A549 (cell line): ENCODE data around the gene CRYZ. TPM values are rescaled to one million over a fixed set of nuclear protein-coding genes. Genes with fewer than 3 reads are reported as not detected.
"Not testable (repeated sequence)": the region's sequence is repeated elsewhere in the genome, so short reads cannot be mapped to it uniquely, and the experiment has no call there.

Experiments used
- ATAC-seq, 2 experiments: fragments of 200-7000 bp in 1 of 2; fragments of >200 bp in 1 of 2; cut with Nextera tagmentation in 1 of 2; cut with Tn5 transposase in 1 of 2; 3 replicates each; pipeline versions ENCODE4 v1.8.0 to v1.9.1; 2018 to 2020; ENCODE audit warnings: mild to moderate bottlenecking in 1 of 2, moderate library complexity in 1 of 2
- CTCF ChIA-PET: fragments of 300-600 bp; sonication (Branson Sonifier 250); formaldehyde crosslinking; extraction: SDS; loops from one replicate; lab custom pipeline; 2021; ENCODE audit warnings: antibody characterized with exemption, inconsistent platforms; lab: Yijun Ruan, JAX
- POLR2A ChIA-PET: fragments of 350-600 bp; formaldehyde crosslinking; extraction: SDS; loops from one replicate; lab custom pipeline; 2021; ENCODE audit warnings: antibody characterized with exemption, inconsistent platforms; lab: Yijun Ruan, JAX
- DNase-seq, 2 experiments: peaks; one replicate each; pipeline versions ENCODE4 v3.0.0 to v3.0.0-alpha.2; 2011 to 2016; ENCODE audit warnings: low read depth in 1 of 2, low spot score in 1 of 2
- FAIRE-seq: peaks from 2 replicates; lab custom pipeline; 2011; peaks lifted over from hg19 to GRCh38; lab: Jason Lieb, UNC
- H3K27ac ChIP-seq, 2 experiments: fragments of >200 bp; sonication (Bioruptor Twin); formaldehyde crosslinking; 3 replicates each; pipeline ENCODE4 v1.5.1; 2016 to 2017
- H3K4me1 ChIP-seq: fragments of >200 bp; sonication (Bioruptor Twin); formaldehyde crosslinking; 3 replicates; pipeline ENCODE4 v1.6.1; 2016
- H3K4me2 ChIP-seq: fragments of >200 bp; sonication (Bioruptor Twin); formaldehyde crosslinking; 3 replicates; pipeline ENCODE4 v1.6.1; 2016
- H3K4me3 ChIP-seq: fragments of >200 bp; sonication (Bioruptor Twin); formaldehyde crosslinking; 3 replicates; pipeline ENCODE4 v1.5.1; 2016
- H3K9me3 ChIP-seq: fragments of >200 bp; sonication (Bioruptor Twin); formaldehyde crosslinking; 3 replicates; pipeline ENCODE4 v1.6.1; 2016
- CEBPB ChIP-seq, 2 experiments: fragments of >200 bp in 1 of 2; sonication (Bioruptor Twin) in 1 of 2; formaldehyde crosslinking in 1 of 2; IDR thresholded peaks; 2 replicates each; pipeline ENCODE4 v1.6.1; 2012 to 2016
- CHD4 ChIP-seq: fragments of 200-600 bp; sonication (generic); IDR thresholded peaks from 2 replicates; pipeline ENCODE4 v1.6.1; 2016; ENCODE audit warnings: antibody characterized with exemption, mild to moderate bottlenecking, borderline replicate concordance
- CTCF ChIP-seq: fragments of >200 bp; sonication (Bioruptor Twin); formaldehyde crosslinking; IDR thresholded peaks from 3 replicates; pipeline ENCODE4 v1.5.1; 2016
- EHMT2 ChIP-seq: fragments of 200-600 bp; sonication (generic); IDR thresholded peaks from 2 replicates; pipeline ENCODE4 v1.6.1; 2016; ENCODE audit warnings: antibody characterized with exemption, low read depth, mild to moderate bottlenecking, moderate library complexity
- EP300 ChIP-seq, 2 experiments: fragments of >200 bp; sonication (Bioruptor Twin); formaldehyde crosslinking; IDR thresholded peaks; 2 replicates in 1 of 2; 3 replicates in 1 of 2; pipeline ENCODE4 v1.6.1; 2016 to 2017
- FOSL2 ChIP-seq, 2 experiments: fragments of 450-650 bp in 1 of 2; fragments of >200 bp in 1 of 2; sonication (Bioruptor Twin) in 1 of 2; formaldehyde crosslinking; IDR thresholded peaks; 2 replicates each; pipeline versions ENCODE4 v1.5.0 to v1.6.1; 2016 to 2020; ENCODE audit warnings: mild to moderate bottlenecking in 1 of 2, moderate library complexity in 1 of 2
- HDAC2 ChIP-seq: fragments of 200-600 bp; sonication (generic); IDR thresholded peaks from 2 replicates; pipeline ENCODE4 v1.6.1; 2016
- HEYL ChIP-seq: fragments of 250-450 bp; sonication (Bioruptor Pico); IDR thresholded peaks from 2 replicates; pipeline ENCODE4 v1.8.0; 2021; ENCODE audit warnings: mild to moderate bottlenecking, moderate library complexity
- HMGXB4 ChIP-seq: fragments of 250-450 bp; sonication (Bioruptor Pico); IDR thresholded peaks from 2 replicates; pipeline ENCODE4 v1.5.0; 2021; ENCODE audit warnings: mild to moderate bottlenecking, moderate library complexity, borderline replicate concordance
- JUN ChIP-seq, 2 experiments: fragments of >200 bp; sonication (Bioruptor Twin); formaldehyde crosslinking; IDR thresholded peaks; 2 replicates in 1 of 2; 3 replicates in 1 of 2; pipeline ENCODE4 v1.6.1; 2016 to 2017
- JUNB ChIP-seq: fragments of >200 bp; sonication (Bioruptor Twin); formaldehyde crosslinking; IDR thresholded peaks from 2 replicates; pipeline ENCODE4 v1.6.1; 2016
- KDM1A ChIP-seq: fragments of 200-600 bp; sonication (generic); IDR thresholded peaks from 2 replicates; pipeline ENCODE4 v1.6.1; 2016; ENCODE audit warnings: low read depth, mild to moderate bottlenecking
- MAZ ChIP-seq: fragments of 150-350 bp; IDR thresholded peaks from 2 replicates; pipeline ENCODE4 v1.6.1; 2014; ENCODE audit warnings: antibody characterized with exemption, low read depth, low read length, borderline replicate concordance
- MYC ChIP-seq: IDR thresholded peaks from 2 replicates; pipeline ENCODE4 v1.6.1; 2012; ENCODE audit warnings: mild to moderate bottlenecking, inconsistent platforms, low read length, improper control_type of control experiment, borderline replicate concordance
- NFE2L2 ChIP-seq: fragments of 150-350 bp; conservative IDR thresholded peaks from 2 replicates; pipeline ENCODE4 v1.6.1; 2014; ENCODE audit warnings: low read length
- POLR2A ChIP-seq: IDR thresholded peaks from 2 replicates; pipeline ENCODE4 v1.6.1; 2012; ENCODE audit warnings: mild to moderate bottlenecking, low read length
- POLR2AphosphoS2 ChIP-seq: conservative IDR thresholded peaks from 2 replicates; pipeline ENCODE4 v1.6.1; 2012; ENCODE audit warnings: low read length, improper control_type of control experiment, inconsistent platforms
- RARB ChIP-seq: fragments of 250-450 bp; sonication (Bioruptor Pico); IDR thresholded peaks from 2 replicates; pipeline ENCODE4 v1.8.0; 2021; ENCODE audit warnings: mild to moderate bottlenecking, moderate library complexity
- RCOR1 ChIP-seq: fragments of 150-350 bp; IDR thresholded peaks from 2 replicates; pipeline ENCODE4 v1.6.1; 2014; ENCODE audit warnings: antibody characterized with exemption, low read length, low read depth
- RFX5 ChIP-seq: fragments of 450-650 bp; IDR thresholded peaks from 2 replicates; pipeline ENCODE4 v1.7.1; 2014; ENCODE audit warnings: antibody characterized with exemption, mild to moderate bottlenecking, moderate library complexity
- SMC3 ChIP-seq: fragments of >200 bp; sonication (Bioruptor Twin); formaldehyde crosslinking; IDR thresholded peaks from 3 replicates; pipeline ENCODE4 v1.6.1; 2018; ENCODE audit warnings: inconsistent platforms
- USF2 ChIP-seq: fragments of 450-650 bp; IDR thresholded peaks from 2 replicates; pipeline ENCODE4 v1.6.1; 2014; ENCODE audit warnings: antibody characterized with exemption
- ZFP36 ChIP-seq: fragments of 450-650 bp; IDR thresholded peaks from 2 replicates; pipeline ENCODE4 v1.6.1; 2014; ENCODE audit warnings: borderline replicate concordance; ENCODE audit not compliant: partially characterized antibody
- ZNF302 ChIP-seq: fragments of 250-450 bp; sonication (Bioruptor Pico); IDR thresholded peaks from 2 replicates; pipeline ENCODE4 v1.9.0; 2021; ENCODE audit warnings: inconsistent platforms, mild to moderate bottlenecking, moderate library complexity
- ZSCAN20 ChIP-seq: fragments of 250-450 bp; sonication (Bioruptor Pico); IDR thresholded peaks from 2 replicates; pipeline ENCODE4 v1.8.0; 2022; ENCODE audit warnings: mild to moderate bottlenecking, moderate library complexity
- WGBS: methylation state at CpG from one replicate; pipeline ENCODE4 v1.1.6; 2017; ENCODE audit errors: missing lambda C conversion rate; 5-methylcytosine and 5-hydroxymethylcytosine counted together
- polyA plus RNA-seq, 4 experiments: library from polyadenylated mRNA; depleted of rRNA in 3 of 4; stranded (reverse); fragments of >200 nt; fragmentation: RNase III in 1 of 4; extraction: RNeasy Plus Mini Kit Qiagen cat#74134 plus additional on column Dnase treatment in 1 of 4; gene quantifications; 2 replicates in 3 of 4; 3 replicates in 1 of 4; pipeline ENCODE4 v1.2.3, GENCODE V29; 2011 to 2017
- TF ChIP-seq, protein P1 (sequence below): fragments of 250-450 bp; sonication (Bioruptor Pico); IDR thresholded peaks from 2 replicates; pipeline ENCODE4 v1.5.0; 2020; ENCODE audit warnings: low read depth, mild to moderate bottlenecking, moderate library complexity

The CRYZ gene
- polyA plus RNA-seq, 2 of the 4 experiments (the other 2 are of a cell fraction) = 99.1 to 159 TPM

GRCh38 chr1:74767490-74767889 is 34.6 kb upstream of the CRYZ start (continued):
- TF ChIP-seq, protein P1, sequence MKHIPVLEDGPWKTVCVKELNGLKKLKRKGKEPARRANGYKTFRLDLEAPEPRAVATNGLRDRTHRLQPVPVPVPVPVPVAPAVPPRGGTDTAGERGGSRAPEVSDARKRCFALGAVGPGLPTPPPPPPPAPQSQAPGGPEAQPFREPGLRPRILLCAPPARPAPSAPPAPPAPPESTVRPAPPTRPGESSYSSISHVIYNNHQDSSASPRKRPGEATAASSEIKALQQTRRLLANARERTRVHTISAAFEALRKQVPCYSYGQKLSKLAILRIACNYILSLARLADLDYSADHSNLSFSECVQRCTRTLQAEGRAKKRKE (CRISPR knock-in tag) = no peak
- TF ChIP-seq POLR2A (no peak), USF2 (no peak), RARB (no peak), NFE2L2 (no peak), SMC3 (no peak)

GRCh38 chr1:74766579-74766978 is 33.7 kb upstream of the CRYZ start:
- WGBS = 76% methylated on average over 2 of the region's 2 CpGs
- Histone ChIP-seq H3K4me2 (no peak overlapping the region), H3K27ac (no peak overlapping the region), H3K4me3 (no peak overlapping the region), H3K4me1 (no peaks in the 10 kb centered on the region), H3K9me3 (no peaks in the 10 kb centered on the region)
- ATAC-seq = no peak
- no peak for TF ChIP-seq RARB
- no peak for TF ChIP-seq FOSL2 (IDR thresholded peaks at IDR 0.05)
- no peak for TF ChIP-seq FOSL2 (CRISPR knock-in tag; IDR thresholded peaks at IDR 0.05)
- TF ChIP-seq POLR2AphosphoS2 = no peak
- TF ChIP-seq SMC3 = no peak
- no peak for TF ChIP-seq RFX5
- FAIRE-seq = no peak
- ChIA-PET CTCF (no interaction called here), POLR2A (no interaction called here)
- DNase-seq = no peak

- no peak for DNase-seq
- 88% methylated on average over 4 of the region's 4 CpGs for WGBS
- no peak overlapping the region for H3K4me2 ChIP-seq
- H3K9me3 ChIP-seq = no peaks in the 10 kb centered on the region
- H3K4me1 ChIP-seq = no peaks in the 10 kb centered on the region
- FAIRE-seq = no peak
- CTCF ChIA-PET = interaction anchor here (1.5 kb wide), 1 partner anchor 8 kb away, joined by 4 read pairs; no protein-coding TSS in a partner anchor
- POLR2A ChIA-PET = no interaction called here
- H3K4me3 ChIP-seq = no peak overlapping the region
- TF ChIP-seq JUNB (no peak), ZSCAN20 (no peak), CHD4 (no peak), MYC (no peak), EHMT2 (no peak), NFE2L2 (no peak), KDM1A (no peak), HEYL (CRISPR knock-in tag) (no peak), CTCF (no peak), MAZ (no peak), EP300 (IDR thresholded peaks at IDR 0.05) (no peak), HDAC2 (no peak), ZFP36 (no peak), RARB (no peak), HMGXB4 (CRISPR knock-in tag) (no peak), ZNF302 (CRISPR knock-in tag) (no peak), JUN (IDR thresholded peaks at IDR 0.05) (no peak), RCOR1 (no peak), CEBPB (IDR thresholded peaks at IDR 0.05) (no peak)
- H3K27ac ChIP-seq = no peak overlapping the region
- no peak for ATAC-seq
Measured at GRCh38 chr1:74763807-74764206, 31.0 kb upstream of the CRYZ start.

DNA sequence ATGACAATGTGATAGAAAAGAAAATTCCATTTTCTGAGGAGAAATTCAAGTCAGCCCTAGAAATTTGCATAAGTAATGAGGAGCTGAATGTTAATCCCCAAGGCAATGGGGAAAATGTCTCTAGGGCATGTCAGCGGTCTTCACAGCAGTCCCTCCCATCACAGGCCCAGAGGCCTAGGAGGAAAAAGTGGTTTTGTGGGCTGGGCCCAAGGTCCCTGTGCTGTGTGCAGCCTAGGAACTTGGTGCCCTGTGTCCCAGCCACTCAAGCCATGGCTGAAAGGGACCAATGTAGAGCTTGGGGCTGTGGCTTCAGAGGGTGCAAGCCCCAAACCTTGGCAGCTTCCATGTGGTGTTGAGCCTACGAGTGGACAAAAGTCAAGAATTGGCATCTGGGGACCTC is 23.8 kb upstream of the CRYZ start:
- H3K4me1 ChIP-seq, FAIRE-seq, H3K27ac ChIP-seq, H3K4me3 ChIP-seq, POLR2A ChIA-PET, H3K4me2 ChIP-seq, CTCF ChIA-PET, ATAC-seq, DNase-seq, H3K9me3 ChIP-seq: not testable (repeated sequence)
- 100% methylated on average over 2 of the region's 2 CpGs for WGBS
